ENCODE results near the gene RASA3.
"Not testable (repeated sequence)": the region's sequence is repeated elsewhere in the genome, so short reads cannot be mapped to it uniquely, and the experiment has no call there.

The RASA3 gene, protein sequence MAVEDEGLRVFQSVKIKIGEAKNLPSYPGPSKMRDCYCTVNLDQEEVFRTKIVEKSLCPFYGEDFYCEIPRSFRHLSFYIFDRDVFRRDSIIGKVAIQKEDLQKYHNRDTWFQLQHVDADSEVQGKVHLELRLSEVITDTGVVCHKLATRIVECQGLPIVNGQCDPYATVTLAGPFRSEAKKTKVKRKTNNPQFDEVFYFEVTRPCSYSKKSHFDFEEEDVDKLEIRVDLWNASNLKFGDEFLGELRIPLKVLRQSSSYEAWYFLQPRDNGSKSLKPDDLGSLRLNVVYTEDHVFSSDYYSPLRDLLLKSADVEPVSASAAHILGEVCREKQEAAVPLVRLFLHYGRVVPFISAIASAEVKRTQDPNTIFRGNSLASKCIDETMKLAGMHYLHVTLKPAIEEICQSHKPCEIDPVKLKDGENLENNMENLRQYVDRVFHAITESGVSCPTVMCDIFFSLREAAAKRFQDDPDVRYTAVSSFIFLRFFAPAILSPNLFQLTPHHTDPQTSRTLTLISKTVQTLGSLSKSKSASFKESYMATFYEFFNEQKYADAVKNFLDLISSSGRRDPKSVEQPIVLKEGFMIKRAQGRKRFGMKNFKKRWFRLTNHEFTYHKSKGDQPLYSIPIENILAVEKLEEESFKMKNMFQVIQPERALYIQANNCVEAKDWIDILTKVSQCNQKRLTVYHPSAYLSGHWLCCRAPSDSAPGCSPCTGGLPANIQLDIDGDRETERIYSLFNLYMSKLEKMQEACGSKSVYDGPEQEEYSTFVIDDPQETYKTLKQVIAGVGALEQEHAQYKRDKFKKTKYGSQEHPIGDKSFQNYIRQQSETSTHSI

DNA sequence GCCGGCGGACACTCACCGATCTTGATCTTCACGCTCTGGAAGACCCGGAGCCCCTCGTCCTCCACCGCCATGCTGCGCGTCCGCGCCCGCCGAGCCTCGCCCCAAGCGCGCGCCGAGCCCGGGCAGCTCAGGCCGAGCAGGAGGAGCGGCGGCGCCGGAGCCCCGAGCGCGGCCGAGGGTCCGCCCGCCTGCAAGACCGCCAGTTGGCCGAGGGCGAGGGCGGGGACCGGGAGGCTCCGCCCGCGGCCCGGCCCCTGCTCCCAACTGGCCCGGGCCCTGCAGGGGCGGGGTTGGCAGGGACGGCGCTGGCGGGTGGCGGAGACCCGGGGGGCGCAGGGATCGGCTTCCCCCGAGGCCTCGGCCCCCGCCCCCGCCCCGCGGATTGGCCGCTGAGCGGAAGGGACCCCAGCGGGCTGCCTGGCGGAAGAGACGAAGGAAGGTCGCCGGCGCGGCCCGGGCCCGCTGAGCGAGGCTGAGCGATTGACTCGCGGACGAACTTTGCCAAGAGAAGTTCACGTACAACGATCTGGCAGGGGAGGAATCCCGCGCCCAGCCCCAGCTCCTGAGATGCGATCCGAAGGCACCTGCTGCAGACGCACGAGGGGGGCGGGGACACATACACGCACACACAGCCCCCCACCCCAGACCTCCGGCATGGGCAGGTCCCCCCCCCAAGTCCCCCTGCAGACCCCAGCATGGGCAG, at the start of gene RASA3:
TSS of gene RASA3 (minus strand) at position 205 of the 703 bp plus-strand sequence. CDS start at position 71, 134 bp downstream.
- DNase-seq: peak; percentile 61

DNA sequence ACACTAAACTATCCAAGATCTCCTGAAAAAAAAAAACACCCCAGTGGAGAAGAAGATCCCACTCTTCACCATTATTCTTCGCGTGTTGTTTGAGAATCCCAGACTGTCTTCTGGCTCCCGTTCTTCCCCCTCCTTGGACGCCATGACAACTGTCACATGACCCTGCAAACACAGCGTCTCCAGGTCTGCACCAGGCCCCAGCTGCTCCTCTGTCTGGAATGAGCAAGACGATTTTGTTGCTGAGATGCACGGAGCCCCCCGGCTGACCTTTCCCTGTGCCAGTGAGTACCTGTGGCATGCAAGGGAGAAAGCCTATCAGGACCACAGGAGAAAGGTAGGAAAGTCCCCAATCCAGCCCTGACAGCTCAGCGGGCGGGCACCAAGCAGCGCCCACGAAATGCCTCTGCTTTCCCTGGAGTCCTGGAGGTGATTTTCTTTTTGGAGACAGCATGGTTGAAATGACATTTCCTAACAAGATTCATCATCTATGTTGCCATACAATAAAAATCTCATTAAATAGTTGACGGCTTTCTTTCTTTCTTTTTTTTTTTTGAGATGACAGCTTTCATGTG, 46.8 kb upstream of the RASA3 start, which contains the start of gene CFAP97D2:
TSS of gene CFAP97D2 (plus strand) at position 171 of the 572 bp plus-strand sequence. CDS start at position 245, 74 bp downstream.
- DNase-seq: no peak

DNA sequence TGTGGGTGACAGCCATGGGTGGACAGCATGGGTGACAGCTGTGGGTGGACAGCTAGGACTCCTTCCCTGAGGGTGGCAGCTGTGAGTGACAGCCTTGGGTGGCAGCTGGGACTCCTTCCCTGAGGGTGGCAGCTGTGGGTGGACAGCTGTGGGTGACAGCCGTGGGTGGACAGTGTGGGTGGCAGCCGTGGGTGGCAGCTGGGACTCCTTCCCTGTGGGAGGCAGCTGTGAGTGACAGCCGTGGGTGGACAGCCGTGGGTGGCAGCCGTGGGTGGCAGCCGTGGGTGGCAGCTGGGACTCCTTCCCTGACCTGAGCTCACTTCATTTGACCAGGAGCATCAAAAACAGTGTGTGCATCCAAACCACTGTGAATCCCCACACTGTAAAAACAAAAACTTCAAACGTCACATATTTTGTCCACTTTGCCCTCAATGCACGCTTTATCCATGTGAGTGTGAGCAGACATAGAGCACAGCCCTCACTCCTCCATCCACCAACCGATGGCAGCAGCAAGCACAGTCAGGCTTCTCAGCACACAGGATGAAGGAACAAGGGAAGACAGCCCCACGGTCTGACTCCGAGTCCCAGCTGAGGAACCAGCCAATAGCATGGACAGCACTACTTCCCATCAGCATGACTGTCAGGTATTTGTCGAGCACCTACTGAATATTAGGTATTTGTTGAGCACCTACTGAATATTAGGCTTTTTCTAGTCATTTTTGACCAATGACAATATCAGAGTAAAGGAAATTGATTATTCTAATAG, 45.0 kb upstream of the RASA3 start:
- no peak for DNase-seq

DNA sequence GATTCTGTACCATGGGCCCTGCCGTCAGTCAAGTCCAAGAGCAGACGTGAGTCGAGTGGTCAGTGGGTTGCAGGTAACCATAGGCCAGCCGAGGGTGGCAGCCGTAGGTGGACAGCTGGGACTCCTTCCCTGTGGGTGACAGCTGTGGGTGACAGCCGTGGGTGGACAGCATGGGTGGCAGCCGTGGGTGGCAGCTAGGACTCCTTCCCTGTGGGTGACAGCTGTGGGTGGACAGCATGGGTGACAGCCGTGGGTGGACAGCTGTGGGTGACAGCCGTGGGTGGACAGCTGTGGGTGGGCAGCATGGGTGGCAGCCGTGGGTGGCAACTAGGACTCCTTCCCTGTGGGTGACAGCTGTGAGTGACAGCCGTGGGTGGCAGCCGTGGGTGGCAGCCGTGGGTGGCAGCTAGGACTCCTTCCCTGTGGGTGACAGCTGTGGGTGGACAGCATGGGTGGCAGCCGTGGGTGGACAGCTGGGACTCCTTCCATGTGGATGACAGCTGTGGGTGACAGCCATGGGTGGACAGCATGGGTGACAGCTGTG, 44.0 kb upstream of the RASA3 start:
- not testable (repeated sequence) for DNase-seq

DNA sequence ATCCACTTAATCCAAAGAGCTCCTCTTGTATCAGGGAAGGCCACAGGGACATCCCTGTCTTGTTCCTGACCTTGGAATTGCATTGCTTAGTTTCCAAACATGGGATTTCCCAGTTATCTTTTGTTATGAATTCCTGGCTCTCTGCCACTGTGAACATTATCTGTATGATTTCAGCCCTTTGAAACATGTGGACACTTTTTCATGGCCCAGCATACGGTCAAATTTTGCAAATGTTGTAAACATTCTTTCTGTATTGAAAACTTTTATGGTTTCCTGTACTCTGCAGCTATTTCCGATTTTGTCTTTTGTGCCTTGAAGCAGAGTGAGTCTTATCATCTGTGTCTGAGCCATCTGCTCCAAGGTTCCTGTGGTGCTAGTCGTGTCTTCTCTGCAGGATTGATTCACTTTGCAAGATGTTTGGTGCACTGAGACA, 42.1 kb upstream of the RASA3 start:
- no peak for DNase-seq

DNA sequence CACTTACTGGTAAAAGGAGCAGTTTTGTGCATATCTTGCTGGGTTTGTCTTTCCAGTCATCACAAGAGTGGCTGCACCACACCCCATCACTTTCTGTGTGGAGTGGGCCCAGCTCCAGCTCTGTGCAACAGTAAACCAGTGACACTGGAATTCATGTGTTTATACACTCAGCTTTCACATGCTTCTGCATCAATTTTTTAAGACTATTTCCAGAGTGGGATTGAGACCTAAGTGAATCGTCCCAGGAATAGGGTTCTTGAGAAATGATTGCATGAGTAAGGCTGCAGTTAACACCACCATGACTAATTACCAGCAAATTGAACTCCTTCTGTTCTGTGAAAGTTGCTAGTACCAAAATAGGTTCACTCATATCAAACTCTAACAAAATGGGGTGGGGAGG, 41.3 kb upstream of the RASA3 start:
- DNase-seq: no peak

DNA sequence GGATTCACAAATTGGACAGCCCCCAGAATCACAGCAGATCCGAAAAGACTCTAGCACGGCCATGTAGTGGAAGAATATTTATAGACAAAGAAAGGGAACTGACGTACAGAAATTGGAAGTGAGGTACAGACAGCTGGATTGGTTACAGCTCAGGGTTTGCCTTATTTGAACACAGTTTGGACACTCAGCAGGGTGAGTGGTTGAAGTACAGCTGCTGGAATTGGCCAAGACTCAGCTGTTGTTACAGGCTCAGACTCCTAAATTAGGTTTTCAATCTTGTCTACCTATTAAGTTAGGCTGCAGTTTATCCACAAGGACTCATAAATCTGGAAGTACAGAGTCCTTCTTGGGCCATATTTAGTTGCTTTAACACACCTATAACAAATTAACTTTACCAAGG, 40.8 kb upstream of the RASA3 start:
- no peak for DNase-seq

DNA sequence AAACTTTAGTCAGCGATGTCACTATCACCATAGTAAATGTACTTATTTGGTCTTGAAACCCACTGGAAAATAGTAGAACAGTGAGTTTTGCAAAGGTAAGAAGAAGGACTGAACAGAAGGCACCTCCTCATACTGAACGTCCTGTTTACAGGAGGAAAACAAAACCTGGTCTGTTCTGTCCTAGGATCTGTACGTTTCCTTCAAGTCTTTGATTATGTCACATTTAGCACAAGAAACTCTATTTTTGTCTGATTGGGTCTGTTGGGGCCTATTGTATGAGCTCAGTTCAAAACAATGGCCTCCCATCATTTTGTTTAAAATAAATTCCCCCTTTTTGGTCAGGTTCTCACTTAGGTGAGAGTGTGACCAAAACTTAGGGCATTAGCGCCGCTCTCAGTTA, 35.5 kb upstream of the RASA3 start:
- no peak for DNase-seq

DNA sequence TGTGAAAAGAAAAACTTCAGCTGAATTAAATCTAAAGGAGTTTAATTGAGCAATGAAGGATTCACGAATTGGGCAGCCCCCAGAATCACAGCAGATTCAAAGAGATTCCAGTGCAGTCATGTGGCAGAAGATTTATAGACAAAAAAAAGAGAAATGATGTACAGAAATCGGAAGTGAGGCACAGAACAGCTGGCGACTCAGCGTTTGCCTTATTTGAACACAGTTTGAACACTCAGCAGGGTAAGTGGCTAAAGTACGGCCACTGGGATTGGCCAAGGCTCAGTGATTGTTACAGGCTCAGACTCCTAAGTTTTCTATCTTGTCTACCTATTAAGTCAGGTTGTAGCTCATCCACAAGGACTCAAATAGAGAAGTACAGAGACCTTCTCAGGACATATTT, 35.0 kb upstream of the RASA3 start:
- no peak for DNase-seq

DNA sequence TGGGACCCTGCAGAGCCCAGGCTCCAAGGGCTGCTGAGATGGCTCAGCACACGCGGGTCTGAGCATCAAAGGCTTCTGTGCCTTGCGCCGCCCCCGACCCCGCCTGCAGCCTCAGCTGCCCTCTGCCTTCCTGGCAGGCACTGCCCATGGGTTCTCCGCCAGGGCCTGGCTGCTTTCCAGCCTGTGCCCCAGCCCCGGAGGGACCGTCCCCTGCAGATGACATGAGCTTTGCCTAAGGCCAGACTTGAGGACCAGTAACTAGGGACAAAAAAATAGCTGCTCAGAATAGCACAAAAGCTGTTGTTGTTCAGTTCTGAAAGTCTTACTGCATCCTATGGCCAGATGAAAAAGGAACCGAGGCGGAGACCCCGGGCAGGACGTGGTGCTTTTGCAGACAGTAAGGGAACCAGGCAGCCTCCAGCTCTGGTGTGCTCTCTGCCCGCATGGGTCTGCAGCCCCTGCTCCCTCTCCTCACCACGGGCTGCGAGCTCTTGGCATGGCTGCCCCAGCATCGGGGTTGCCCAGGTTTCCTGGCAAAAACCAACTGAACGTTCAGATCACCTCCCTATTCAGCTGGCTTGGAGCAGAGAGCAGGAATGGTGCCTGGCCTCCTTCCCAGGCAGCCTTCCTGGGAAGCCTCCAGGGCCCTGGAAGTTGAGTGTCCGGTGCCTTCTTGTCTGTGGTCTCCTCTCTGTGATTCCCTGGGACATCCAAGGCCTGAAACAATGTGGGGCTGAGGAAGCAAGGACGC, 34.1 kb upstream of the RASA3 start:
- DNase-seq: no peak

DNA sequence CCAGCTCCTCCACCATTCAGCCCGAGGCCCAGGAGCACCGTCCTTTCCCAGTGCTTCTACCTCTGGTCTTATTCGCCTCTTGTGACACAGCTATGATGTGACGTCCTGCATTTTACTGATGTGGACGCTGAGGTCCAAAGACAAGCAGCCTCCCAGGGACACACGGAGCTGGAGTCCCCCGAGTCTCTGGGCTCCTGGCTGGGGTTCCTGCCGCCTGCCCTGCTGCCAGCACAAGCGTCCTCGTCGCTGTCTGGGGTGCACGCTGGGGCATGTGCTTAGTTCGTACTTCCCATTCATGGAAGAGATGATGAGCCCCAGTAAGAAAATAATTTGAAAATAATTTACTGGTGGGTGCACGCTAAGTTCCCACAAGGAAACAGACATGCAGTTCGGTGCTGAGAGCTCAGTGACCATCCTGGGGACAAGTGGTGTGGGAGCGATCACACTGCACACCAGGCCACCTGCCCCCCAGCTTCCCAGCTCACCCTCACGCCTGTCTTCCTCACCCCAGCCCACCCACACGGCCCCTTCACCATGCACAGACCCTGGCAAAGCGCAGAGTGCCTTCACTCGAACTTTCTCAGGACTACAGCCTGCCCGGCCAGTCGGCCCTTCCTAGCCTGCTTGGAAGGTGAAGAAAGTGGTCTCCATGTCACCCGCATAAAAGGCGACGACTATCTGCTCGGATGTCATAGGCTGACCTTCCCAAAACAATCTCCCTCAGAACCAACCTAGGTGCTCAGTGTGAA, 32.4 kb upstream of the RASA3 start:
- no peak for DNase-seq

DNA sequence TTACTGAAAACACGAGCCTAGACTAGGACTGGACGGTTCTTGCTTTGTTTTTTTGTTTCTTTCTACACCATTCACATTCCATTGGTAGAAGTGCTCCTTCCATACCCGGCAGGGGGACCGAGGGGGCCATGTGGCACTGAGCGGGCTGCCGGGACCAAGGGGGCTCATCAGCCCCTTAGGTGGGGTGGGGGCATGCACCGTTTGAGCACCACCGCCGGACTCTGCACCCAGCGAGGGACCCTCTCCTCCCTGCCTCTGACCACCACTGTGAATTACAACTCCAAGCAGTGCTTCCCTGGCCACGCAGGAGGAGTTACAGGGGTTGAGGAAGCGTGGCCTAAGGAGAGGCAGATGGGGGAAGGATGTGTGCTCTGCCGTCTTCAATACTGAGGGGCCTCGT, 31.6 kb upstream of the RASA3 start:
- no peak for DNase-seq

DNA sequence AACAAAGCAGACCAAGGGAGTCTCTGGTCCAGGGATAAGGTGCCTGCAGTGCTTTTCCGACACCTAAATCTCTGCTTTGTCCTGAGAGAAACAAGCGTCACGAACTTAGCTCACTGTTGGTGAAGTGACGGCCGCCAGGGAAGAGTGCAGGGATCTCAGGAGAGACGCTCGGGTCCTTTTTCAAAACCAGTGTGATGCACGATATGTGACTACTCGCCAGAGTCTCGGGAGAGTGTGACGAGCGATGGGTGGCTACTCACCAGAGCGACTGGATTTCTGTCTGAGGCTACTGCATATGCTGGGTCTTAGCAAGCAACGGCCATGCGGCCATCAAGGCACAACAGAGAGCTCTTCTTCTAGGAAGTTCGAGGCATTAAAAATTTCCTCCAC, 30.1 kb upstream of the RASA3 start:
- DNase-seq: no peak

DNA sequence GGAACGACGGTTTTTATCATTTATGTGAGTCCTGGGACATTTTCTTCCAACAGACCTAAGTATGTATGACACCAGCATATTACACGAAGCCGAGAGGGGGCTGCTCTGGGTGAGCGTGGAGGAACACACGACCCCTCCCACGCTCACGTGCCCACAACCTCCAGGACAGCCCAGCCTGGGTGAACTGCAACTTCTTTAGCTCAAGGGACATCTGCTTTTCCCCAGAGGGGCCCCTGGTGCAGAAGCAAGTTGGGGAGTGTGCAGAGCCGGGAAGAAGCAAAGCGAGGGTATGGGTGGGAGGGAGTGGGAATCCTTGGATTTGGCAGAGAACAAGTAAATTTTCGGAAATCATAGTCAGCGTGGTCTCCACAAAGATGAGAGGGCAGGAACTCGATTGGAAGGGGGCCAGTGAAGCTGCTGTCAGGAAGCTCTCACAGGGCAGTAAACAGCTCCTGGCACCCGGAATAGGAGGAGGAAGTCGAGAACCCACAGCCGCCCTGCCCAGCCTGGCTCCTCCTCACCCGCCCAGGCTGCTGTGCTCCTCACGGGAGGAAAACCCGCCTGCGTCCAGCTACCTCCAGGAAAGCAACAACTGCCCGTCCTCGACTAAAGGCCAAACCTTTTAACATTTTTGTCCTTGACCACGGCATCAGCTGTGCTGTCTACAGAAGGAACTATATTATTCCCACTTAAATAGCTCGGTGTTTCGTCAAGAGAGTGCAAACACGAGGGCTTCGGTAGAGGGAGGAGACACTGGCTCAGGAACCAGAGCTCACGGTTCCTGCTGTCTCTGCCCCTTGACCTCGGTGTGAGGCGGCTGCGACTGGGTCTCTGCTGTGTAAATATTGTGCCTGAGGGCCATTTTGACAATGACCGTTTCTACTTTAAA, 29.5 kb upstream of the RASA3 start:
- no peak for DNase-seq

DNA sequence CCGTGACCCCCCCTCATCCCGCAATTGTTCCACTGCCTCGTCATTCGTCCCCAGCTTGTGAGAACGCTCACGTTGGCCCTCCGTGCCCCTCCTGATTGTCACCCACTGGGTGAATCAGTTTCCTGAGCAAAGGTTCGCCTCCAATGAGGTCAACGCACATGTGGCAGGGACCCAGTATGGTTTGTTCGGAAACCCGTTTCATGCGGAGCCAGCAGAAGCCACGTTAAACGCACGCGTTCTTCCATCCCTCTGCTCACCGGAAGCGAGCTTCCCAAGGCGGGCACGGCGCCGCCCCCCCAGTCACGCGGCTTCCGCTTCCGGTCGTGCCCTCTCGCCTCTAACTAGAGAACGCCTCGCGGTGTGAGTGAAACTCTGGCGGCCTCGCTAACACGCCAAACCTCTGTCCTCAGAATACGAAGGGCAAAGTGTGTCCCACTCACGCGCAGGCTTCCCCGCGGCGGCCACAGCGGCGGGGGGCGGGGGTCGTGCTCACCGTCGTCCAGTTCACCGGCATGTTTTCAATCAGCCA, 28.7 kb upstream of the RASA3 start:
- DNase-seq: no peak

DNA sequence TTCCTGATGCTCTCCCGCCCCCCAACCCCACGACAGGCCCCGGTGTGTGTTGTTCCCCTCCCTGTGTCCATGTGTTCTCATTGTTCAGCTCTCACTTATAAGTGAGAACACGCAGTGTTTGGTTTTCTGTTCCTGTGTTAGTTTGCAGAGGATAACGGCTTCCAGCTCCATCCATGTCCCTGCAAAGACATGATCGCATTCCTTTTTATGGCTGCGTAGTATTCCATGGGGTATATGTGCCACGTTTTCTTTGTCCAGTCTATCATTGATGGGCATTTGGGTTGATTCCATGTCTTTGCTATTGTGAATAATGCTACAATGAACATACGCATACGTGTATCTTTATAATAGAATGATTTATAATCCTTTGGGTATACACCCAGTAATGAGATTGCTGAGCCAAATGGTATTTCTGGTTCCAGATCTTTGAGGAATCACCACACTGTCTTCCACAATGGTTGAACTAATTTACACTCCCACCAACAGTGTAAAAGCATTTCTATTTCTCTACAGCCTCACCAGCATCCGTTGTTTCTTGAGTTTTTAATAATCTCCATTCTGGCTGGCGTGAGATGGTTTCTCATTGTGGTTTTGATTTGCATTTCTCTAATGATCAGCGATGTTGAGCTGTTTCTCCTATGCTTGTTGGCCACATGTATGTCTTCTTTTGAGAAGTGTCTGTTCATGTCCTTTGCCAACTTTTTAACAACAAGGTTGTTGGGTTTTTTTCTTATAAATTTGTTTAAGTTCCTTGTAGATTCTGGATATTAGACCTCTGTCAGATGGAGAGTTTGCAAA, 26.6 kb upstream of the RASA3 start:
- not testable (repeated sequence) for DNase-seq

DNA sequence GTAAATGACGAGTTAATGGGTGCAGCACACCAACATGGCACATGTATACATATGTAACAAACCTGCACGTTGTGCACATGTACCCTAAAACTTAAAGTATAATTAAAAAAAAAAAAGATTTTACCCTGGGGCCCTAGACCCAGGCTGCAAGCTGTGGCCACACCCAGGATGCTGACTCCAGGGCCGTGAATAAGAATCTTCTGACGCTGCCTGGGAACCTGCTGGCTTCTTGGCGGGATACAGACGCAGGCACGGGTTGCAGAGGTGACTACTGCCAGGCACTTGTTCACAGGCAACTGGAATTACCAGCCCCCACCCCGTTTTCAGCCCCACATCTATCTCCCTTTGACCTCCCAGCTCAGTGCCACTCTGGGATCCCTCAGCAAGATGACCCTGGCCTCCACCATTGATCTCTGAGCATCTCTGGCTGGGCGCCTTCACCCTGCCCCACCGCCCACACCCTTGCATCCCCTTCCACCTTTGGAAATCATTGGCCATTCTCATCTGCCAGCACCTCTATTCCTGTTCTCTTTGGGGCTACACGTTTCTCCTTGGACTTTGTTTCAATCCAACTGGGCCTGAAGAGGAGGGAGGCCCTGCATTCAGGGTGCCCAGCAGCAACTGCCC, 25.6 kb upstream of the RASA3 start:
- no peak for DNase-seq

All from activated CD4-positive, alpha-beta T cell treated with anti-CD3 and anti-CD28 coated beads, Interleukin-2, amount 50 U/mL, for 1 hour (primary cell).